GM12892 (cell line): Measurements from ENCODE around the gene FAM236B.
"Not testable (repeated sequence)": the region's sequence is repeated elsewhere in the genome, so short reads cannot be mapped to it uniquely, and the experiment has no call there.

Experiments used
- POLR2A ChIP-seq: IDR thresholded peaks from 2 replicates; pipeline ENCODE4 v1.6.1; 2011; ENCODE audit warnings: low read depth, low read length, control low read depth
- POLR2AphosphoS5 ChIP-seq: IDR thresholded peaks from 2 replicates; pipeline ENCODE4 v1.6.1; 2011; ENCODE audit warnings: low read depth, low read length, control low read depth

DNA sequence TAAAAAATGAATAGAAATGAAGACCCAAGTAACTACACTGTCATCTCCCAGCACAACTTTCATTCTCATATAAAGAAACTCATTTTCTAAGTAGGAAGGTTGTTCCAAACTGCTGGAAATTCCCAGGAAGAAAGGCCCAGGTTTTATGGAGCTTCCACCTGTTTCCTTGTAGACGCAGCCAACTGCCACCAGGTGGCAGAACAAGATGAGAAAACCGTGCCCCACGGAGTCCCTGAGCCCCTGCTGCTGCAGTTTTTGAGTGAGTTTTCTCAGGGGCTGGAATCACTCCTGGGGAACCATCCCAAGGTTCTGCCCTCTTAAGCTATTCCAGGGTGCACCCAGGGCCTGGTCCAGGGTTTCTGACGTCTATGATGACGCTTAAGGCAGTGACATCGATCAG is 1.5 kb upstream of the FAM236B start:
- not testable (repeated sequence) for TF ChIP-seq POLR2AphosphoS5, POLR2A
